Measurements from ENCODE around the gene NMRK1. TPM values are rescaled to one million over a fixed set of nuclear protein-coding genes. Genes with fewer than 3 reads are reported as not detected.

Gene NMRK1
- total RNA-seq, 2 experiments from 2014 or later: 15.9 to 16.9 TPM

- ATAC-seq (no peak), DNase-seq (no peak)
- Mint-ChIP-seq H3K27ac (no peak overlapping the region), H3K9me3 (no peaks in the 10 kb centered on the region), H3K27me3 (no peaks in the 10 kb centered on the region), H3K4me3 (no peak overlapping the region), H3K36me3 (ENCODE audit: low read depth) (peaks cover 9% of the 10 kb centered on the region), H3K4me1 (ENCODE audit: low read depth) (peaks cover 61% of the 10 kb centered on the region)
- TF ChIP-seq CTCF (IDR thresholded peaks at IDR 0.05): no peak
- ChIA-PET CTCF (interaction anchor here (1.2 to 1.9 kb wide), 3 partner anchors 11 to 41 kb away, joined by 3 to 5 read pairs (median 4); no protein-coding TSS in a partner anchor), POLR2A (interaction anchor here (1.1 kb wide), 1 partner anchor 12 kb away, joined by 4 read pairs; no protein-coding TSS in a partner anchor)
- intact Hi-C loops (cut with micrococcal nuclease): no loop called here
Observed at GRCh38 chr9:75109210-75109839, 21.4 kb upstream of the NMRK1 start.

- no peak for TF ChIP-seq CTCF (IDR thresholded peaks at IDR 0.05)
- ChIA-PET CTCF (interaction anchor here (1.2 to 1.9 kb wide), 3 partner anchors 12 to 41 kb away, joined by 3 to 5 read pairs (median 4); no protein-coding TSS in a partner anchor), POLR2A (interaction anchor here (1.1 kb wide), 1 partner anchor 11 kb away, joined by 4 read pairs; no protein-coding TSS in a partner anchor)
- peaks cover 9% of the 10 kb centered on the region for H3K36me3 Mint-ChIP-seq (ENCODE audit: low read depth)
- H3K27me3 Mint-ChIP-seq: no peaks in the 10 kb centered on the region
- peak overlapping the region; percentile 66 for H3K27ac Mint-ChIP-seq
- ATAC-seq (peak; percentile 27), DNase-seq (no peak)
- H3K4me1 Mint-ChIP-seq (ENCODE audit: low read depth): peaks cover 55% of the 10 kb centered on the region
- H3K9me3 Mint-ChIP-seq: no peaks in the 10 kb centered on the region
- intact Hi-C loops (cut with micrococcal nuclease): no loop called here
- no peak overlapping the region for H3K4me3 Mint-ChIP-seq
Observed at GRCh38 chr9:75108571-75108970, 20.6 kb upstream of the NMRK1 start.

- no peaks in the 10 kb centered on the region for H3K27me3 Mint-ChIP-seq
- peaks cover 53% of the 10 kb centered on the region for H3K4me1 Mint-ChIP-seq (ENCODE audit: low read depth)
- intact Hi-C loops (cut with micrococcal nuclease): no loop called here
- DNase-seq (no peak), ATAC-seq (no peak)
- ChIA-PET POLR2A (interaction anchor here (0.6 to 0.8 kb wide), 2 partner anchors 21 to 45 kb away, joined by 3 to 5 read pairs; no protein-coding TSS in a partner anchor), CTCF (interaction anchor here (0.9 to 1.4 kb wide), 2 partner anchors 78 to 79 kb away, joined by 3 read pairs; no protein-coding TSS in a partner anchor)
- peaks cover 14% of the 10 kb centered on the region for H3K36me3 Mint-ChIP-seq (ENCODE audit: low read depth)
- no peak overlapping the region for H3K4me3 Mint-ChIP-seq
- no peaks in the 10 kb centered on the region for H3K9me3 Mint-ChIP-seq
- TF ChIP-seq CTCF (IDR thresholded peaks at IDR 0.05): no peak
- no peak overlapping the region for H3K27ac Mint-ChIP-seq
Observed at GRCh38 chr9:75106857-75107256, 18.9 kb upstream of the NMRK1 start.

- ATAC-seq: no peak
- DNase-seq: no peak
- no peaks in the 10 kb centered on the region for H3K9me3 Mint-ChIP-seq
- ChIA-PET CTCF (interaction anchor here (1.0 to 1.4 kb wide), 2 partner anchors 16 to 80 kb away, joined by 3 read pairs; no protein-coding TSS in a partner anchor), POLR2A (interaction anchor here (0.8 to 2.8 kb wide), 2 partner anchors 11 to 14 kb away, joined by 4 to 10 read pairs; no protein-coding TSS in a partner anchor)
- TF ChIP-seq CTCF (IDR thresholded peaks at IDR 0.05): no peak
- H3K27ac Mint-ChIP-seq: peak overlapping the region; percentile 76
- no peaks in the 10 kb centered on the region for H3K27me3 Mint-ChIP-seq
- H3K4me3 Mint-ChIP-seq: no peak overlapping the region
- peaks cover 56% of the 10 kb centered on the region for H3K4me1 Mint-ChIP-seq (ENCODE audit: low read depth)
- peaks cover 14% of the 10 kb centered on the region for H3K36me3 Mint-ChIP-seq (ENCODE audit: low read depth)
- intact Hi-C loops (cut with micrococcal nuclease): no loop called here
Observed at GRCh38 chr9:75105841-75106240, 17.9 kb upstream of the NMRK1 start.

GRCh38 chr9:75105019-75105540 is 17.1 kb upstream of the NMRK1 start:
- CTCF ChIA-PET: interaction anchor here (1.0 to 1.4 kb wide), 3 partner anchors 13 to 80 kb away, joined by 3 read pairs; no protein-coding TSS in a partner anchor

More at GRCh38 chr9:75105019-75105540, 17.1 kb upstream of the NMRK1 start:
- H3K36me3 Mint-ChIP-seq (ENCODE audit: low read depth): peaks cover 14% of the 10 kb centered on the region
- H3K27ac Mint-ChIP-seq: peak overlapping the region; percentile 32
- intact Hi-C loops (cut with micrococcal nuclease): no loop called here
- DNase-seq: no peak
- no peak for TF ChIP-seq CTCF (IDR thresholded peaks at IDR 0.05)
- peaks cover 50% of the 10 kb centered on the region for H3K4me1 Mint-ChIP-seq (ENCODE audit: low read depth)
- POLR2A ChIA-PET: interaction anchor here (0.7 to 2.8 kb wide), 2 partner anchors 10 to 13 kb away, joined by 3 to 10 read pairs; no protein-coding TSS in a partner anchor
- no peak overlapping the region for H3K4me3 Mint-ChIP-seq
- H3K9me3 Mint-ChIP-seq: no peaks in the 10 kb centered on the region
- H3K27me3 Mint-ChIP-seq: no peaks in the 10 kb centered on the region
- no peak for ATAC-seq

Measured in activated CD8-positive, alpha-beta T cell treated with anti-CD3 and anti-CD28 coated beads for 36 hours (primary cell).